Kidney epithelial cell (primary cell): ENCODE measurements around the gene PRC1. TPM values are rescaled to one million over a fixed set of nuclear protein-coding genes. Genes with fewer than 3 reads are reported as not detected.

Source experiments
- DNase-seq: peaks from one replicate; pipeline ENCODE4 v3.0.0-alpha.2; 2010; ENCODE audit warnings: low read depth
- H3K27me3 ChIP-seq: 2 replicates; pipeline ENCODE4 v1.6.0; 2011; ENCODE audit warnings: low read length; ENCODE audit not compliant: control insufficient read depth, insufficient read depth
- H3K36me3 ChIP-seq: 2 replicates; pipeline ENCODE4 v1.5.1; 2011; ENCODE audit warnings: low read length; ENCODE audit not compliant: control insufficient read depth, insufficient read depth
- H3K4me3 ChIP-seq: 2 replicates; pipeline ENCODE4 v1.5.1; 2011; ENCODE audit warnings: low read depth, mild to moderate bottlenecking, control low read depth, low read length
- CTCF ChIP-seq: IDR thresholded peaks from 2 replicates; pipeline ENCODE4 v1.5.1; 2011; ENCODE audit warnings: mild to moderate bottlenecking, moderate library complexity, low read length, control low read depth, inconsistent platforms; ENCODE audit not compliant: insufficient read depth, poor library complexity, severe bottlenecking
- total RNA-seq: library from RNA; depleted of rRNA; stranded (reverse); fragments of >200 nt; gene quantifications from 2 replicates; pipeline ENCODE4 v1.2.3, GENCODE V29; 2015

PRC1 gene
- total RNA-seq, 1 donor from 2014 or later = 17.0 TPM

- no peak for DNase-seq
- no peak for TF ChIP-seq CTCF
- Histone ChIP-seq H3K27me3 (no peaks in the 10 kb centered on the region), H3K36me3 (no peaks in the 10 kb centered on the region), H3K4me3 (no peak overlapping the region)
Measured at GRCh38 chr15:90960298-90961091, 33.8 kb downstream of the PRC1 start.

GRCh38 chr15:90959894-90960293 is 34.4 kb downstream of the PRC1 start:
- TF ChIP-seq CTCF = no peak
- no peaks in the 10 kb centered on the region for H3K27me3 ChIP-seq
- H3K4me3 ChIP-seq = no peak overlapping the region
- H3K36me3 ChIP-seq = no peaks in the 10 kb centered on the region
- DNase-seq = no peak

GRCh38 chr15:90959028-90959595 is 35.2 kb downstream of the PRC1 start:
- no peak overlapping the region for H3K4me3 ChIP-seq
- no peak for TF ChIP-seq CTCF
- DNase-seq = no peak

GRCh38 chr15:90957791-90958190 is 36.5 kb downstream of the PRC1 start:
- no peak overlapping the region for H3K4me3 ChIP-seq
- no peak for DNase-seq

More at GRCh38 chr15:90959028-90959595, 35.2 kb downstream of the PRC1 start:
- Histone ChIP-seq H3K36me3 (no peaks in the 10 kb centered on the region), H3K27me3 (no peaks in the 10 kb centered on the region)

GRCh38 chr15:90957031-90957790 is 37.1 kb downstream of the PRC1 start:
- no peaks in the 10 kb centered on the region for H3K36me3 ChIP-seq
- no peak for TF ChIP-seq CTCF
- no peak for DNase-seq
- H3K27me3 ChIP-seq = no peaks in the 10 kb centered on the region
- peak overlapping the region; percentile 67 for H3K4me3 ChIP-seq

More at GRCh38 chr15:90957791-90958190, 36.5 kb downstream of the PRC1 start:
- no peaks in the 10 kb centered on the region for H3K27me3 ChIP-seq
- H3K36me3 ChIP-seq = no peaks in the 10 kb centered on the region
- no peak for TF ChIP-seq CTCF
